Psoas muscle (tissue), 8 donors: ENCODE results near the gene DNMT3A. TPM values are rescaled to one million over a fixed set of nuclear protein-coding genes. Genes with fewer than 3 reads are reported as not detected.

Source experiments
- ATAC-seq, 4 donors: fragments of 200-7000 bp; cut with Tn5 transposase; one replicate each; pipeline ENCODE4 v1.9.1; 2020; ENCODE audit warnings: moderate library complexity in 3 of 4, mild to moderate bottlenecking in 2 of 4
- DNase-seq, 2 donors: peaks; one replicate each; pipeline ENCODE4 v3.0.0-alpha.2; 2020
- H3K27ac ChIP-seq: fragments of 200-600 bp; one replicate; pipeline ENCODE4 v1.8.0; 2022
- H3K27me3 ChIP-seq, 3 donors: fragments of 200-600 bp in 1 of 3; one replicate each; pipeline versions ENCODE4 v1.6.1 to v1.8.0; 2013 to 2022; ENCODE audit warnings: low read length in 2 of 3, mild to moderate bottlenecking in 2 of 3, moderate library complexity in 1 of 3; ENCODE audit not compliant: insufficient read depth in 3 of 3
- H3K36me3 ChIP-seq, 2 donors: fragments of 200-600 bp in 1 of 2; one replicate each; pipeline versions ENCODE4 v1.6.1 to v1.8.0; 2013 to 2022; ENCODE audit warnings: low read depth in 1 of 2, mild to moderate bottlenecking in 1 of 2, moderate library complexity in 1 of 2; ENCODE audit not compliant: insufficient read depth in 1 of 2
- H3K4me1 ChIP-seq: fragments of 200-600 bp; one replicate; pipeline ENCODE4 v1.8.0; 2022
- H3K4me3 ChIP-seq: fragments of 200-600 bp; one replicate; pipeline ENCODE4 v1.8.0; 2022; ENCODE audit warnings: mild to moderate bottlenecking
- H3K9me3 ChIP-seq: fragments of 200-600 bp; one replicate; pipeline ENCODE4 v1.8.0; 2022
- CTCF ChIP-seq: fragments of 200-600 bp; IDR thresholded peaks from one replicate; pipeline ENCODE4 v1.8.0; 2022; ENCODE audit warnings: antibody characterized with exemption
- whole genome bisulfite sequencing, 3 donors: extraction: QIAGEN DNeasy Blood & Tissue Kit; methylation state at CpG; one replicate each; pipeline versions ENCODE4 v1.1.6 to v1.1.7; 2013; 5-methylcytosine and 5-hydroxymethylcytosine counted together
- intact Hi-C, 2 donors: fragments of 100-400 bp; cut with DNase I; formaldehyde crosslinking; loops; one replicate each; pipeline versions ENCODE4 v1.11.0 to v1.14.2; 2022
- polyA plus RNA-seq, 3 donors: library from polyadenylated mRNA; stranded (reverse); fragments of 200-250 nt; gene quantifications; one replicate each; pipeline ENCODE4 v1.2.3, GENCODE V29; 2013
- total RNA-seq, 4 donors: library from RNA; stranded (reverse); fragmentation: NEBNext Ultra II Directional in 2 of 4; extraction: Animal tissue kit (Norgen Biotek cat#: 25700) in 2 of 4; gene quantifications; one replicate each; pipeline versions ENCODE4 v1.2.1 to v1.2.4, GENCODE V29; 2021 to 2023
- donor health status: healthy with polysubstance abuse.
- donor health status: DM: no; HTN: no; CAD: no; lungs with moderate emphysema.
- donor health status: Bipolar disorder and iron deficiency.
- donor health status: healthy.
- donor health status: DM: yes; HTN: yes; CAD: no.
- donor health status: DM: no; HTN: no; CAD: no.
- donor health status: DM: no; HTN: no; CAD: no.
- donor health status: DM: yes; HTN: yes; CAD: no.

The DNMT3A gene
- total and polyA plus RNA-seq, 7 donors: 7.1 to 26.2 (median 20.6) TPM

- WGBS, 3 donors: 73 to 82% (median 76%) methylated on average over 17 of the region's 17 CpGs
- no peaks in the 10 kb centered on the region for H3K4me1 ChIP-seq
- H3K36me3 ChIP-seq: peaks cover 12 to 95% of the 10 kb centered on the region in 2 donors
- no peak overlapping the region for H3K27ac ChIP-seq
- H3K9me3 ChIP-seq: no peaks in the 10 kb centered on the region
- no peak overlapping the region for H3K4me3 ChIP-seq
- TF ChIP-seq CTCF: no peak
- no peak for ATAC-seq
- intact Hi-C loops: no loop called here
- no peaks in the 10 kb centered on the region for H3K27me3 ChIP-seq
- no peak for DNase-seq
Measured at GRCh38 chr2:25243995-25244394, 97.7 kb downstream of the DNMT3A start.

GRCh38 chr2:25241452-25241851, 100.3 kb downstream of the DNMT3A start:
- intact Hi-C loops: no loop called here
- WGBS, 3 donors: 95% methylated on average over 13 of the region's 13 CpGs
- no peak for TF ChIP-seq CTCF

GRCh38 chr2:25240636-25241035, 101.1 kb downstream of the DNMT3A start:
- intact Hi-C loops: no loop called here
- TF ChIP-seq CTCF: no peak
- H3K36me3 ChIP-seq: peaks cover 12 to 100% of the 10 kb centered on the region in 2 donors
- no peak overlapping the region for H3K27ac ChIP-seq
- H3K27me3 ChIP-seq: no peaks in the 10 kb centered on the region
- no peaks in the 10 kb centered on the region for H3K4me1 ChIP-seq
- 66 to 70% (median 68%) methylated on average over 9 of the region's 9 CpGs for WGBS, 3 donors
- DNase-seq (no peak), ATAC-seq (no peak)
- H3K9me3 ChIP-seq: no peaks in the 10 kb centered on the region
- H3K4me3 ChIP-seq: no peak overlapping the region

More at GRCh38 chr2:25241452-25241851, 100.3 kb downstream of the DNMT3A start:
- Histone ChIP-seq H3K36me3 (peaks cover 12 to 100% of the 10 kb centered on the region in 2 donors), H3K4me3 (no peak overlapping the region), H3K27ac (no peak overlapping the region), H3K9me3 (no peaks in the 10 kb centered on the region), H3K4me1 (no peaks in the 10 kb centered on the region), H3K27me3 (no peaks in the 10 kb centered on the region)
- no peak for ATAC-seq
- no peak for DNase-seq

- peaks cover 8 to 100% of the 10 kb centered on the region in 2 donors for H3K36me3 ChIP-seq
- no peak for DNase-seq
- H3K27ac ChIP-seq: no peak overlapping the region
- TF ChIP-seq CTCF: no peak
- no peaks in the 10 kb centered on the region for H3K27me3 ChIP-seq
- no peak overlapping the region for H3K4me3 ChIP-seq
- 62 to 79% (median 63%) methylated on average over 9 of the region's 9 CpGs for WGBS, 3 donors
- intact Hi-C loops: no loop called here
- ATAC-seq: no peak
- H3K4me1 ChIP-seq: no peaks in the 10 kb centered on the region
- H3K9me3 ChIP-seq: no peaks in the 10 kb centered on the region
Measured at GRCh38 chr2:25238920-25239319, 102.8 kb downstream of the DNMT3A start.

GRCh38 chr2:25237764-25238163, 104.0 kb downstream of the DNMT3A start:
- Histone ChIP-seq H3K4me3 (no peak overlapping the region), H3K27ac (no peak overlapping the region), H3K27me3 (no peaks in the 10 kb centered on the region), H3K4me1 (no peaks in the 10 kb centered on the region), H3K9me3 (no peaks in the 10 kb centered on the region), H3K36me3 (peaks cover 4 to 100% of the 10 kb centered on the region in 2 donors)
- intact Hi-C loops: no loop called here
- 58 to 72% (median 69%) methylated on average over 8 of the region's 8 CpGs for WGBS, 3 donors
- no peak for DNase-seq
- no peak for TF ChIP-seq CTCF
- ATAC-seq: no peak
